ENCODE results near the gene SMCO2.

- TF ChIP-seq CTCF (IDR thresholded peaks at IDR 0.05) = no peak
- TF ChIP-seq EP300 (IDR thresholded peaks at IDR 0.05) = no peak
- no peak for TF ChIP-seq POLR2A (IDR thresholded peaks at IDR 0.05)
Measured at GRCh38 chr12:27497446-27497845, 50.9 kb downstream of the SMCO2 start.

Measured in upper lobe of left lung (tissue), 4 donors.